Measurements from ENCODE around the gene CALML6. TPM values are rescaled to one million over a fixed set of nuclear protein-coding genes. Genes with fewer than 3 reads are reported as not detected.

Gene CALML6
- total and polyA plus RNA-seq, 2 of the 8 experiments (the other 6 are each of a cell fraction or from before 2014, with no cell fraction given): 0.54 to 1.3 TPM

DNA sequence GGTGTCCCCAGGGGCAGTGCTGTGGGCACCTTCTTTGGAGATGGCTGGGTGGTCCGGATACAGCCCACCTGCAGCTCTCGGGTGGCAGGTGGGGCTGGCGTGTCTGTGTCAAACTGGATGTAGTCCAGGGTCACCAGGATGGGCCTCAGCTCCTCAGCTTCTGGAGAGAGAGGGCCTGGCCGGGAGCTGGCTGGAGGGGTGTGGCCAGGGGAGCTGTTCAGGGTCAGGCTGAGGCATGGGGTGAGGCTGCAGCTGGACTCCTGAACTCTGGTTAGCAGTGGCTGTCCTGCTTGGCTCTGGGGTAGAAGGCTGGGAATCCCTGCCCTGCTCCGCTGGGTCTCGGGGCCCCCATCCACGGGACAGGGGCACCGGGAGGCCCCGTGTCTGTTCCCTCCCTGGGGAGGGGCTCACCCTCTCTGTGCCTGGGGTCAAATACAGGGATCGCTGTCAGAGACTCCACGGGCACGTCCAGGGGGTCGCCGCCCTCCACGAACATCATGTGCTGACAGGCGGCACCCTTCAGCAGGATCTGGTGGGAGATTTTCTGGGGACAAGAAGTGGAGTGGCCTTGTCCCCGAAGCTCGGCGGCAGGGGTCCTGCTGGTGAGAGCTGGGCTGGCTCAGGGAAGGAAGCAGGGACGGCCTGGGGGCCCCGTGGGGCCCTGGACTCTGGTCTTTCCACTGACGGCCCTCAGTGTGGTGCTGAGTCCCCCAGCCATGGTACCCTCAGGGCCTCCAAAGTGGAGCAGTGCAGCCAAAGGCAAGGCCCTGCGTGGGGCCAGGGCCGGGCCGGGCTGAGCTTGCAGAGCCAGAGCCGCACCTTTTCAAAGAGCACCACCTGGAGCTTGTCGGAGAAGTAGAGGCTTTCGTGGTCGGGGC, 8.1 kb downstream of the CALML6 start (continued):
- TF ChIP-seq, protein P1, sequence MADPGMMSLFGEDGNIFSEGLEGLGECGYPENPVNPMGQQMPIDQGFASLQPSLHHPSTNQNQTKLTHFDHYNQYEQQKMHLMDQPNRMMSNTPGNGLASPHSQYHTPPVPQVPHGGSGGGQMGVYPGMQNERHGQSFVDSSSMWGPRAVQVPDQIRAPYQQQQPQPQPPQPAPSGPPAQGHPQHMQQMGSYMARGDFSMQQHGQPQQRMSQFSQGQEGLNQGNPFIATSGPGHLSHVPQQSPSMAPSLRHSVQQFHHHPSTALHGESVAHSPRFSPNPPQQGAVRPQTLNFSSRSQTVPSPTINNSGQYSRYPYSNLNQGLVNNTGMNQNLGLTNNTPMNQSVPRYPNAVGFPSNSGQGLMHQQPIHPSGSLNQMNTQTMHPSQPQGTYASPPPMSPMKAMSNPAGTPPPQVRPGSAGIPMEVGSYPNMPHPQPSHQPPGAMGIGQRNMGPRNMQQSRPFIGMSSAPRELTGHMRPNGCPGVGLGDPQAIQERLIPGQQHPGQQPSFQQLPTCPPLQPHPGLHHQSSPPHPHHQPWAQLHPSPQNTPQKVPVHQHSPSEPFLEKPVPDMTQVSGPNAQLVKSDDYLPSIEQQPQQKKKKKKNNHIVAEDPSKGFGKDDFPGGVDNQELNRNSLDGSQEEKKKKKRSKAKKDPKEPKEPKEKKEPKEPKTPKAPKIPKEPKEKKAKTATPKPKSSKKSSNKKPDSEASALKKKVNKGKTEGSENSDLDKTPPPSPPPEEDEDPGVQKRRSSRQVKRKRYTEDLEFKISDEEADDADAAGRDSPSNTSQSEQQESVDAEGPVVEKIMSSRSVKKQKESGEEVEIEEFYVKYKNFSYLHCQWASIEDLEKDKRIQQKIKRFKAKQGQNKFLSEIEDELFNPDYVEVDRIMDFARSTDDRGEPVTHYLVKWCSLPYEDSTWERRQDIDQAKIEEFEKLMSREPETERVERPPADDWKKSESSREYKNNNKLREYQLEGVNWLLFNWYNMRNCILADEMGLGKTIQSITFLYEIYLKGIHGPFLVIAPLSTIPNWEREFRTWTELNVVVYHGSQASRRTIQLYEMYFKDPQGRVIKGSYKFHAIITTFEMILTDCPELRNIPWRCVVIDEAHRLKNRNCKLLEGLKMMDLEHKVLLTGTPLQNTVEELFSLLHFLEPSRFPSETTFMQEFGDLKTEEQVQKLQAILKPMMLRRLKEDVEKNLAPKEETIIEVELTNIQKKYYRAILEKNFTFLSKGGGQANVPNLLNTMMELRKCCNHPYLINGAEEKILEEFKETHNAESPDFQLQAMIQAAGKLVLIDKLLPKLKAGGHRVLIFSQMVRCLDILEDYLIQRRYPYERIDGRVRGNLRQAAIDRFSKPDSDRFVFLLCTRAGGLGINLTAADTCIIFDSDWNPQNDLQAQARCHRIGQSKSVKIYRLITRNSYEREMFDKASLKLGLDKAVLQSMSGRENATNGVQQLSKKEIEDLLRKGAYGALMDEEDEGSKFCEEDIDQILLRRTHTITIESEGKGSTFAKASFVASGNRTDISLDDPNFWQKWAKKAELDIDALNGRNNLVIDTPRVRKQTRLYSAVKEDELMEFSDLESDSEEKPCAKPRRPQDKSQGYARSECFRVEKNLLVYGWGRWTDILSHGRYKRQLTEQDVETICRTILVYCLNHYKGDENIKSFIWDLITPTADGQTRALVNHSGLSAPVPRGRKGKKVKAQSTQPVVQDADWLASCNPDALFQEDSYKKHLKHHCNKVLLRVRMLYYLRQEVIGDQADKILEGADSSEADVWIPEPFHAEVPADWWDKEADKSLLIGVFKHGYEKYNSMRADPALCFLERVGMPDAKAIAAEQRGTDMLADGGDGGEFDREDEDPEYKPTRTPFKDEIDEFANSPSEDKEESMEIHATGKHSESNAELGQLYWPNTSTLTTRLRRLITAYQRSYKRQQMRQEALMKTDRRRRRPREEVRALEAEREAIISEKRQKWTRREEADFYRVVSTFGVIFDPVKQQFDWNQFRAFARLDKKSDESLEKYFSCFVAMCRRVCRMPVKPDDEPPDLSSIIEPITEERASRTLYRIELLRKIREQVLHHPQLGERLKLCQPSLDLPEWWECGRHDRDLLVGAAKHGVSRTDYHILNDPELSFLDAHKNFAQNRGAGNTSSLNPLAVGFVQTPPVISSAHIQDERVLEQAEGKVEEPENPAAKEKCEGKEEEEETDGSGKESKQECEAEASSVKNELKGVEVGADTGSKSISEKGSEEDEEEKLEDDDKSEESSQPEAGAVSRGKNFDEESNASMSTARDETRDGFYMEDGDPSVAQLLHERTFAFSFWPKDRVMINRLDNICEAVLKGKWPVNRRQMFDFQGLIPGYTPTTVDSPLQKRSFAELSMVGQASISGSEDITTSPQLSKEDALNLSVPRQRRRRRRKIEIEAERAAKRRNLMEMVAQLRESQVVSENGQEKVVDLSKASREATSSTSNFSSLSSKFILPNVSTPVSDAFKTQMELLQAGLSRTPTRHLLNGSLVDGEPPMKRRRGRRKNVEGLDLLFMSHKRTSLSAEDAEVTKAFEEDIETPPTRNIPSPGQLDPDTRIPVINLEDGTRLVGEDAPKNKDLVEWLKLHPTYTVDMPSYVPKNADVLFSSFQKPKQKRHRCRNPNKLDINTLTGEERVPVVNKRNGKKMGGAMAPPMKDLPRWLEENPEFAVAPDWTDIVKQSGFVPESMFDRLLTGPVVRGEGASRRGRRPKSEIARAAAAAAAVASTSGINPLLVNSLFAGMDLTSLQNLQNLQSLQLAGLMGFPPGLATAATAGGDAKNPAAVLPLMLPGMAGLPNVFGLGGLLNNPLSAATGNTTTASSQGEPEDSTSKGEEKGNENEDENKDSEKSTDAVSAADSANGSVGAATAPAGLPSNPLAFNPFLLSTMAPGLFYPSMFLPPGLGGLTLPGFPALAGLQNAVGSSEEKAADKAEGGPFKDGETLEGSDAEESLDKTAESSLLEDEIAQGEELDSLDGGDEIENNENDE (IDR thresholded peaks at IDR 0.05; ENCODE audit: insufficient replicate concordance, low read length): no peak
- no peak for TF ChIP-seq HDAC2 (IDR thresholded peaks at IDR 0.05; ENCODE audit: borderline replicate concordance in 1 of 2, low read depth in 2 of 2, low read length in 2 of 2)
- TF ChIP-seq, protein P2, sequence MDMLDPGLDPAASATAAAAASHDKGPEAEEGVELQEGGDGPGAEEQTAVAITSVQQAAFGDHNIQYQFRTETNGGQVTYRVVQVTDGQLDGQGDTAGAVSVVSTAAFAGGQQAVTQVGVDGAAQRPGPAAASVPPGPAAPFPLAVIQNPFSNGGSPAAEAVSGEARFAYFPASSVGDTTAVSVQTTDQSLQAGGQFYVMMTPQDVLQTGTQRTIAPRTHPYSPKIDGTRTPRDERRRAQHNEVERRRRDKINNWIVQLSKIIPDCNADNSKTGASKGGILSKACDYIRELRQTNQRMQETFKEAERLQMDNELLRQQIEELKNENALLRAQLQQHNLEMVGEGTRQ (IDR thresholded peaks at IDR 0.05; ENCODE audit: low read length): no peak
- no peak for TF ChIP-seq RFX5 (IDR thresholded peaks at IDR 0.05; ENCODE audit: borderline replicate concordance, low read depth, low read length)
- no peak for TF ChIP-seq EP300 (IDR thresholded peaks at IDR 0.05; ENCODE audit: borderline replicate concordance in 1 of 2, low read depth in 2 of 2, low read length in 2 of 2)
- TF ChIP-seq PHF8 (conservative IDR thresholded peaks at IDR 0.05; ENCODE audit: low read depth, low read length): no peak
- TF ChIP-seq SAP30 (IDR thresholded peaks at IDR 0.05; ENCODE audit: insufficient read depth, insufficient replicate concordance, low read length): no peak
